Measurements from ENCODE around the gene HRH4. TPM values are rescaled to one million over a fixed set of nuclear protein-coding genes. Genes with fewer than 3 reads are reported as not detected.

HRH4 gene
- not detected in 2 replicates for total RNA-seq (2013; cell fraction: nucleolus; rRNA removed)
- total RNA-seq (2014; rRNA removed): not detected in 2 replicates
- total RNA-seq (2014; rRNA removed; fragmentation: Illumina TruSeq; extraction: Trizol): not detected in 2 replicates
- total RNA-seq (2021): not detected in 2 replicates
- not detected for polyA plus RNA-seq (2011; ENCODE audit: low read depth)
- not detected in 2 replicates for polyA plus RNA-seq (2011; rRNA removed)
- not detected in 2 replicates for polyA plus RNA-seq (2011; cell fraction: cytosol; rRNA removed)
- not detected in 2 replicates for polyA plus RNA-seq (2011; cell fraction: nucleus; rRNA removed)
- not detected in 2 replicates for polyA plus RNA-seq (2012)
- not detected in 2 replicates for polyA plus RNA-seq (2014; fragmentation: Illumina TruSeq; extraction: Trizol)
- not detected for polyA plus RNA-seq (2014; fragmentation: Nextera tagmentation; extraction: Ambion mirVana)
- not detected in 2 replicates for polyA plus RNA-seq (2014; rRNA removed)
- not detected for polyA plus RNA-seq (2016; fragmentation: Nextera tagmentation; extraction: Ambion mirVana)
- polyA minus RNA-seq (2011; rRNA and poly(A)+ RNA removed): not detected in 2 replicates
- polyA minus RNA-seq (2011; cell fraction: cytosol; rRNA and poly(A)+ RNA removed): not detected in 2 replicates
- not detected in 2 replicates for polyA minus RNA-seq (2011; cell fraction: nucleus; rRNA and poly(A)+ RNA removed)
- Bru-seq, nascent RNA: percentile 15 among the genes with signal in this experiment
- BruChase-seq, experiment 1, labeled RNA remaining after a 6-hour chase: not detected
- percentile 10 among the genes with signal in this experiment for BruChase-seq, experiment 2, labeled RNA remaining after a 2-hour chase
- long read RNA-seq, experiment 1: 0 reads
- long read RNA-seq, experiment 2: 0 reads

GRCh38 chr18:24460388-24460787 is at the start of gene HRH4:
HRH4 (plus strand) TSS chr18:24460637; CDS start chr18:24460729, 92 bp downstream.
- intact Hi-C loops (cut with micrococcal nuclease; ENCODE audit: unreplicated experiment) (no loop called here), in situ Hi-C loops (cut with MboI) (no loop called here)
- ChIA-PET POLR2A (no interaction called here), SMC1A (ENCODE audit: uncharacterized antibody, unreplicated experiment) (interaction anchor here (0.9 to 1.4 kb wide), 2 partner anchors 13 to 29 kb away, joined by 3 to 6 read pairs; no protein-coding TSS in a partner anchor), RAD21 (ENCODE audit: unreplicated experiment) (no interaction called here), CTCF (interaction anchor here (0.6 to 1.7 kb wide), 3 partner anchors 20 to 29 kb away, joined by 3 to 8 read pairs (median 4); no protein-coding TSS in a partner anchor)
- H3K36me3 ChIP-seq (ENCODE audit: control insufficient read depth in 2 of 2, insufficient read depth in 2 of 2, low read length in 1 of 2): no peaks in the 10 kb centered on the region
- TF ChIP-seq SPI1 (IDR thresholded peaks at IDR 0.05; ENCODE audit: borderline replicate concordance, insufficient read depth, low read depth, low read length) (no peak), SKIL (IDR thresholded peaks at IDR 0.05; ENCODE audit: low read depth, poor library complexity, severe bottlenecking) (no peak), RFX5 (IDR thresholded peaks at IDR 0.05; ENCODE audit: low read depth, low read length) (no peak), E2F4 (IDR thresholded peaks at IDR 0.05; ENCODE audit: low read depth, low read length) (no peak), IKZF2 (IDR thresholded peaks at IDR 0.05) (no peak), BCL11A (IDR thresholded peaks at IDR 0.05; ENCODE audit: low read depth, low read length) (no peak), ZZZ3 (IDR thresholded peaks at IDR 0.05; ENCODE audit: control insufficient read depth, insufficient read length, low read depth) (no peak), NR2C1 (IDR thresholded peaks at IDR 0.05) (no peak)
- TF ChIP-seq, protein P1, sequence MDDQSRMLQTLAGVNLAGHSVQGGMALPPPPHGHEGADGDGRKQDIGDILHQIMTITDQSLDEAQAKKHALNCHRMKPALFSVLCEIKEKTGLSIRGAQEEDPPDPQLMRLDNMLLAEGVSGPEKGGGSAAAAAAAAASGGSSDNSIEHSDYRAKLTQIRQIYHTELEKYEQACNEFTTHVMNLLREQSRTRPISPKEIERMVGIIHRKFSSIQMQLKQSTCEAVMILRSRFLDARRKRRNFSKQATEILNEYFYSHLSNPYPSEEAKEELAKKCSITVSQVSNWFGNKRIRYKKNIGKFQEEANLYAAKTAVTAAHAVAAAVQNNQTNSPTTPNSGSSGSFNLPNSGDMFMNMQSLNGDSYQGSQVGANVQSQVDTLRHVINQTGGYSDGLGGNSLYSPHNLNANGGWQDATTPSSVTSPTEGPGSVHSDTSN (IDR thresholded peaks at IDR 0.05; ENCODE audit: insufficient replicate concordance, low read depth, low read length): no peak
- no peak within 1 kb of the TSS for H3K4me2 ChIP-seq (ENCODE audit: control insufficient read depth, insufficient read depth)
- H2AFZ ChIP-seq (ENCODE audit: control insufficient read depth, low read depth, low read length): no peak within 1 kb of the TSS
- no TSS peak for BruUV-seq (replicated peaks)
- no peaks in the 10 kb centered on the region for H3K9me3 ChIP-seq (replicated peaks; ENCODE audit: control insufficient read depth, insufficient read depth, low read length)
- no peak within 1 kb of the TSS for H3K9ac ChIP-seq (ENCODE audit: control insufficient read depth, insufficient read depth, low read length)
- no peaks in the 10 kb centered on the region for H3K79me2 ChIP-seq (ENCODE audit: control insufficient read depth, insufficient read depth, low read length)
- no peaks in the 10 kb centered on the region for H4K20me1 ChIP-seq (ENCODE audit: control insufficient read depth, insufficient read depth)
- H3K27ac ChIP-seq (ENCODE audit: control insufficient read depth, insufficient read depth): no peak within 1 kb of the TSS
- 0 out of 2 replicates have a peak, but pooled peaks cover 4% of the 10 kb centered on the region for H3K4me1 ChIP-seq (ENCODE audit: control insufficient read depth, insufficient read depth, low read length)
- H3K4me3 ChIP-seq: no peak within 1 kb of the TSS
- ATAC-seq: no peak
- peaks cover 1 to 2% of the 10 kb centered on the region in 2 experiments; a peak in 2 of 4 replicates for H3K27me3 ChIP-seq (replicated peaks in 1 of 2; ENCODE audit: control insufficient read depth in 2 of 2, insufficient read depth in 2 of 2, low read length in 1 of 2)
- no peak for FAIRE-seq
- 0% methylated on average over 1 of the region's 1 CpG for WGBS (ENCODE audit: insufficient coverage, insufficient replicate concordance, low lambda C conversion rate, missing lambda C conversion rate)
- no peak for DNase-seq (ENCODE audit: low read depth, low spot score)

Data from GM12878 (cell line).